ENCODE data around the gene REL. TPM values are rescaled to one million over a fixed set of nuclear protein-coding genes. Genes with fewer than 3 reads are reported as not detected.

REL gene
- total RNA-seq, 6 experiments from 2014 or later: 3.5 to 7.5 (median 5.0) TPM

- H3K36me3 ChIP-seq: no peaks in the 10 kb centered on the region
- WGBS (ENCODE audit: insufficient coverage, low coverage, low lambda C conversion rate, missing lambda C conversion rate): 64% methylated on average over 2 of the region's 2 CpGs
- H3K27ac ChIP-seq: no peak overlapping the region
- intact Hi-C loops (cut with DNase I): no loop called here
- no peaks in the 10 kb centered on the region for H3K27me3 ChIP-seq
- DNase-seq: no peak
- TF ChIP-seq POLR2A (IDR thresholded peaks at IDR 0.05): no peak
- no peak for TF ChIP-seq CTCF (IDR thresholded peaks at IDR 0.05)
- peaks cover 0 to 4% (median 0%) of the 10 kb centered on the region in 4 donors for H3K4me1 ChIP-seq
- no peak overlapping the region for H3K4me3 ChIP-seq
- no peaks in the 10 kb centered on the region for H3K9me3 ChIP-seq
- ATAC-seq: no peak
Observed at GRCh38 chr2:60939622-60940021, 58.2 kb downstream of the REL start.

GRCh38 chr2:60945341-60945740, 64.0 kb downstream of the REL start:
- intact Hi-C loops (cut with DNase I): no loop called here
- 100% methylated on average over 2 of the region's 2 CpGs for WGBS (ENCODE audit: insufficient coverage, low coverage, low lambda C conversion rate, missing lambda C conversion rate)
- DNase-seq: no peak
- Histone ChIP-seq H3K27me3 (no peaks in the 10 kb centered on the region), H3K27ac (no peak overlapping the region), H3K36me3 (peaks cover 0 to 3% (median 0%) of the 10 kb centered on the region in 4 donors), H3K4me1 (no peaks in the 10 kb centered on the region), H3K4me3 (no peak overlapping the region), H3K9me3 (no peaks in the 10 kb centered on the region)
- TF ChIP-seq POLR2A (IDR thresholded peaks at IDR 0.05) (no peak), CTCF (IDR thresholded peaks at IDR 0.05) (no peak)
- ATAC-seq: no peak

- 70% methylated on average over 4 of the region's 4 CpGs for WGBS (ENCODE audit: insufficient coverage, low coverage, low lambda C conversion rate, missing lambda C conversion rate)
- H3K4me1 ChIP-seq: no peaks in the 10 kb centered on the region
- intact Hi-C loops (cut with DNase I): no loop called here
Observed at GRCh38 chr2:60947056-60947455, 65.7 kb downstream of the REL start.

GRCh38 chr2:60948161-60948560, 66.8 kb downstream of the REL start:
- ATAC-seq (no peak), DNase-seq (no peak)
- H3K4me3 ChIP-seq: no peak overlapping the region
- no peak overlapping the region for H3K27ac ChIP-seq
- intact Hi-C loops (cut with DNase I): no loop called here
- peaks cover 0 to 9% (median 0%) of the 10 kb centered on the region in 4 donors for H3K36me3 ChIP-seq
- no peaks in the 10 kb centered on the region for H3K9me3 ChIP-seq
- 97% methylated on average over 8 of the region's 8 CpGs for WGBS (ENCODE audit: insufficient coverage, low coverage, low lambda C conversion rate, missing lambda C conversion rate)
- H3K4me1 ChIP-seq: no peaks in the 10 kb centered on the region
- no peaks in the 10 kb centered on the region for H3K27me3 ChIP-seq
- TF ChIP-seq CTCF (IDR thresholded peaks at IDR 0.05) (no peak), POLR2A (IDR thresholded peaks at IDR 0.05) (no peak)

More at GRCh38 chr2:60947056-60947455, 65.7 kb downstream of the REL start:
- DNase-seq (no peak), ATAC-seq (no peak)
- Histone ChIP-seq H3K4me3 (no peak overlapping the region), H3K27me3 (no peaks in the 10 kb centered on the region), H3K36me3 (peaks cover 0 to 3% (median 0%) of the 10 kb centered on the region in 4 donors), H3K27ac (no peak overlapping the region), H3K9me3 (no peaks in the 10 kb centered on the region)
- TF ChIP-seq POLR2A (IDR thresholded peaks at IDR 0.05): no peak
- TF ChIP-seq CTCF (IDR thresholded peaks at IDR 0.05): no peak
